HTERT RPE-1 (cell line): ENCODE measurements around the gene NAGK.
"Not testable (repeated sequence)": the region's sequence is repeated elsewhere in the genome, so short reads cannot be mapped to it uniquely, and the experiment has no call there.

ENCODE experiments used
- in situ Hi-C: fragments of 300-500 bp; cut with MboI; formaldehyde crosslinking; loops from 4 replicates; pipeline ENCODE4 v1.14.3; 2020; ENCODE audit warnings: low sequenced_read_pairs

Gene NAGK

GRCh38 chr2:71103809-71104208 lies 35.4 kb downstream of the NAGK start:
- in situ Hi-C loops = no loop called here

GRCh38 chr2:71106463-71106862 lies 38.0 kb downstream of the NAGK start:
- in situ Hi-C loops = not testable (repeated sequence)

GRCh38 chr2:71108091-71108490 lies 39.6 kb downstream of the NAGK start:
- in situ Hi-C loops = no loop called here

- in situ Hi-C loops = no loop called here
Measured at GRCh38 chr2:71113843-71114242, 45.4 kb downstream of the NAGK start.

GRCh38 chr2:71117063-71117462 lies 48.6 kb downstream of the NAGK start:
- in situ Hi-C loops = no loop called here

GRCh38 chr2:71120195-71120594 lies 51.7 kb downstream of the NAGK start:
- in situ Hi-C loops = no loop called here

GRCh38 chr2:71121479-71121878 lies 53.0 kb downstream of the NAGK start:
- in situ Hi-C loops = no loop called here

GRCh38 chr2:71122387-71123298 lies 54.2 kb downstream of the NAGK start:
- in situ Hi-C loops = no loop called here

GRCh38 chr2:71125506-71126294 lies 57.3 kb downstream of the NAGK start:
- in situ Hi-C loops = no loop called here

- in situ Hi-C loops = no loop called here
Measured at GRCh38 chr2:71126957-71127356, 58.5 kb downstream of the NAGK start.
